ENCODE results near the gene CELSR1. TPM values are rescaled to one million over a fixed set of nuclear protein-coding genes. Genes with fewer than 3 reads are reported as not detected.

The CELSR1 gene
- total RNA-seq, 1 donor from 2014 or later = 18.8 TPM

DNA sequence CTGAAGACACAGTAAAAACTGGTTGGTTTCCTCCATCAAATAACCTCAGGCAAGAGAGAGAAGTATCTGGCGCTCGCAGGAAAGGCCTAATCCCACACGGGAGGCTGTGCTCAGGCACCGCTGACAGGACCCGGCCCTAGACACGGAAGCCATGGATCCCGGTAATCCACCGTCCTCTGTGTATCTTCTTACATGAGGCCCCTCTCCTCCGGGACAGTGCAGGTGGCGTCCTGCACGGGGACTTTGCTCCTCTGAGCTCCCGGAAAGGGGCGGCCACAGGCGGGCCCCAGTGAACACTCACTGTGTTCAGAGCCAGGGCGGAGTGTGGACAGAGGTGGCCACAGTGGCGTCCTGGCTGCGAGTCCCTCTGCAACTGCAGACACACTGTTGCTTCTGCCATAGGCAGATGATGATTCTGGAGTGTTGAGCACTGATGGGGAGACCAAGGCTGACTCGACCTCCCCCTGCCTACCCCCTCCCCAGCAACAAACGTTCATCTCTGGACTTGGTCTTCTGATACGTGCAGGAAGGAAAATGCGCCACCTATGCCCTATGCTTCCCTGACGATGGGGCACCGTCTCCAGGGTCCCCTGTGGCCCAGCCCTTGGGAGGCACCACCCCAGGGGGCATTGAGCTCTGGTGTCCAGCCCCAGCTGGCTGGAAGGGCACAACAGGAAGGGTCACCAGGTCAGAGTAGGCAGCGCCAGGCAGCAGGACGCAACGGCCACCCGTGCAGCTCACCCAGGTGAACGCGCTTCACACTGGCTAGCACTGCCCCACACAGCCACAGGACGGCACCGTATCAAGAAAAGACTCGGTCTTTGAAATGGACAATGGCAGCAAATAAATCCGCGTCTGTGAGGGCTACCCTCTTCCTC lies 106.2 kb downstream of the CELSR1 start:
- Mint-ChIP-seq H3K27me3 (ENCODE audit: low read depth) (no peaks in the 10 kb centered on the region), H3K4me3 (no peak overlapping the region), H3K36me3 (peaks cover 14% of the 10 kb centered on the region), H3K27ac (no peak overlapping the region), H3K9me3 (peaks cover 6% of the 10 kb centered on the region), H3K4me1 (no peaks in the 10 kb centered on the region)
- DNase-seq (ENCODE audit: low spot score in 2 of 2, unreplicated experiment in 2 of 2) = no peak
- TF ChIP-seq, protein P1, sequence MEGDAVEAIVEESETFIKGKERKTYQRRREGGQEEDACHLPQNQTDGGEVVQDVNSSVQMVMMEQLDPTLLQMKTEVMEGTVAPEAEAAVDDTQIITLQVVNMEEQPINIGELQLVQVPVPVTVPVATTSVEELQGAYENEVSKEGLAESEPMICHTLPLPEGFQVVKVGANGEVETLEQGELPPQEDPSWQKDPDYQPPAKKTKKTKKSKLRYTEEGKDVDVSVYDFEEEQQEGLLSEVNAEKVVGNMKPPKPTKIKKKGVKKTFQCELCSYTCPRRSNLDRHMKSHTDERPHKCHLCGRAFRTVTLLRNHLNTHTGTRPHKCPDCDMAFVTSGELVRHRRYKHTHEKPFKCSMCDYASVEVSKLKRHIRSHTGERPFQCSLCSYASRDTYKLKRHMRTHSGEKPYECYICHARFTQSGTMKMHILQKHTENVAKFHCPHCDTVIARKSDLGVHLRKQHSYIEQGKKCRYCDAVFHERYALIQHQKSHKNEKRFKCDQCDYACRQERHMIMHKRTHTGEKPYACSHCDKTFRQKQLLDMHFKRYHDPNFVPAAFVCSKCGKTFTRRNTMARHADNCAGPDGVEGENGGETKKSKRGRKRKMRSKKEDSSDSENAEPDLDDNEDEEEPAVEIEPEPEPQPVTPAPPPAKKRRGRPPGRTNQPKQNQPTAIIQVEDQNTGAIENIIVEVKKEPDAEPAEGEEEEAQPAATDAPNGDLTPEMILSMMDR (IDR thresholded peaks at IDR 0.05; ENCODE audit: unreplicated experiment) = no peak

DNA sequence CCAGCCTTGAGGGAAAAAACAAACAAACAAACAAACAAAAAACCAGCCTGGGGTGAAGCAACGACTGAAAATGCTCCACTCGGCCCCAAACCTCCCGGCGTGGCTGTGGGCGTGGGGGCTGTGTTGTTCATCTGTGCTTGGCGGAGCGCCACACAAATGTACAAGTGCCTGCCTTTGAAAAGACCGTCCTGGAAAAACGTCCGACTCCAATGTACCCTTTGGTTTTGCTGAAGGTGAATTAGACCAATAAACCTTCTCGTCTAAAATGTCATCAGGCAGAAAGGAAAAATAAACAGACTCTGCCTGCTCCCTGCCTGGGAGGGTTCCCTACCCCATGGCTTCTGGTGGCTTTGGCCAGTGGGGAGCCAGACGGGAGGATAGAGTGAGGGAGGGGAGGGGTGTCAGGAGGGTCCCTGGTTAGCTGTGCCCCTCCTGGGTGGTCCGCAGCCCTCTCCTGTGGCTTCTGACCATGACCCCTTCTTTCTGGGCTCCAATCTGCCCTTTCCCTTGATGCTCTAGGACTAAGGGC lies 108.0 kb downstream of the CELSR1 start:
- TF ChIP-seq, protein P1 (IDR thresholded peaks at IDR 0.05; ENCODE audit: unreplicated experiment) = no peak
- no peak overlapping the region for H3K4me3 Mint-ChIP-seq
- H3K27me3 Mint-ChIP-seq (ENCODE audit: low read depth) = no peaks in the 10 kb centered on the region
- H3K27ac Mint-ChIP-seq = no peak overlapping the region
- no peaks in the 10 kb centered on the region for H3K4me1 Mint-ChIP-seq
- no peak for DNase-seq (ENCODE audit: low spot score in 2 of 2, unreplicated experiment in 2 of 2)
- H3K36me3 Mint-ChIP-seq = peaks cover 20% of the 10 kb centered on the region
- peaks cover 19% of the 10 kb centered on the region for H3K9me3 Mint-ChIP-seq

DNA sequence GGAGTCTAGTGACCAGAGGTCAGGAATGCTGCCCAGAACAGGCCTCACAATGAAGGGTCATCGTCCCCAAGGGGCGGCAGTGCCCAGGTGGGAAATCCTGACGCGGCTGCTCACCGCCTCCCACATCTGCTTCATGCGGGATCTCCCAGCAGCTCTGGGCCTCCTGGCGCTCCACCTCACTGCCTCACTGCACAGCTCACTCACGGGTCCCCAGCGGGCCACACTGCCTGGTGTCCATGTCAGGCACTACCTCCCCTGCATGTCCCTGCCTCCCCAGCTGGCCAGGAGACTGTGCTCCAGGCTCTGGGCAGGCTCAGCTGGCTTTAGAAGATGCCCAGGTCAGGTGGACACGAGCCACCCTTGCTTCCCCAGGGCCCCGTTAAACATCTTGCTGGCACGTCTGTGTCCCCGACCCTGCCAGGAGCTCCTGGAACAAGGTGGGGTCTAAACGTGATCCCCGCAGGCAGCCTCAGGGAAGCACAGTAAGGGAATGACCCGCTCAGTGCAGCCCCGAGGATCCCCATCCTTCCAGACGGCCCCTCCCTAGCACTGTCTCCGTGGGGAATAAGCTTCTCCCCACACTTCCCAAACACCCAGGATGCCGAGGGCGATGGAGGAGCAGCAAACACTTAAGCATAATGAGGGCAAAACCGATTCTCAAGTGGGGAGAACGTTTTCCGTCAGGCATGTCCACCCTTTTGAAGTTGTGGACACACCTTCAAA lies 108.7 kb downstream of the CELSR1 start:
- Mint-ChIP-seq H3K4me3 (no peak overlapping the region), H3K36me3 (peaks cover 16% of the 10 kb centered on the region)

DNA sequence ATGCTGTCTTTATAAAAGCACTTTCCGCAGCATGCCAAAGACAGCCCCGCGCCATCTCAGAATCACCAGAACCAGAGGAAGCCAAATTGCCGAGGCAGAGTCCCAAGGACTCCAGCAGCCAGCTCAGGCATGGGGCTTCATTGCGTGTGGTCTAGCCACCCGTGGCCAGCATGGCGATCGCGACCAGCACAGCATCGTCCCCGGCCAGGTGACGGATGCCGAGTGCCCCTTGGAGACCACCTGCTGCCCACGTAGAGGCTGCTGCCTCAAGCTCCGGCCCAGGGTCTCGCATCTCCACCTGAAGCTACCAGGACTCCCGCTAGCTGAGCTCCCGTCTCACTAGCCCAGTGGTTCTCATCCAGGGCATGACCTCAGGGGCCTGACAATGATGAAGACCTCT lies 109.2 kb downstream of the CELSR1 start:
- H3K4me1 Mint-ChIP-seq = no peaks in the 10 kb centered on the region
- no peak for DNase-seq (ENCODE audit: low spot score in 2 of 2, unreplicated experiment in 2 of 2)
- no peaks in the 10 kb centered on the region for H3K27me3 Mint-ChIP-seq (ENCODE audit: low read depth)
- TF ChIP-seq, protein P1 (IDR thresholded peaks at IDR 0.05; ENCODE audit: unreplicated experiment) = no peak
- H3K9me3 Mint-ChIP-seq = peaks cover 19% of the 10 kb centered on the region
- peaks cover 16% of the 10 kb centered on the region for H3K36me3 Mint-ChIP-seq
- no peak overlapping the region for H3K27ac Mint-ChIP-seq
- H3K4me3 Mint-ChIP-seq = no peak overlapping the region

More for the DNA sequence above, 108.7 kb downstream of the CELSR1 start:
- Mint-ChIP-seq H3K4me1 (no peaks in the 10 kb centered on the region), H3K27ac (no peak overlapping the region), H3K27me3 (ENCODE audit: low read depth) (no peaks in the 10 kb centered on the region), H3K9me3 (peaks cover 19% of the 10 kb centered on the region)
- TF ChIP-seq, protein P1 (IDR thresholded peaks at IDR 0.05; ENCODE audit: unreplicated experiment) = no peak
- no peak for DNase-seq (ENCODE audit: low spot score in 2 of 2, unreplicated experiment in 2 of 2)

DNA sequence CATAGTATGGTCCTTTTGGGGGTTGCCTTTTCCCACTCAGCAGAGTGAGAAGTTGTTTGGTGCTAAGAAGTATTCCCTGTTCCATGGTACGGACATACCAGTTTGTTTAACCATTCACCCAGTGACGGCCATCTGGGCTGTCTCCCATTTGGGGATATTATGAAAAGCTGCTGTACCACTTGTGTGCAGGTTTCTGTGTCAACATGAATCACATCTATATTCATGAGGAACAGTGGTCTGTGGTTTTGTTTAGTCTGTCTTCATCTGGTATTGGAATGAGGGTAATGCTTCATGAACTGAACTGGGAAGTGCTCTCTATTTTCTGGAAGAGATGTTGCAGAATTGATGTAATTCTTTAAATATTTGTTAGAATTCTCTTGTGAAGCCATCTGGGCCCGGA lies 112.4 kb downstream of the CELSR1 start:
- H3K36me3 Mint-ChIP-seq = peaks cover 16% of the 10 kb centered on the region
- TF ChIP-seq, protein P1 (IDR thresholded peaks at IDR 0.05; ENCODE audit: unreplicated experiment) = no peak
- no peaks in the 10 kb centered on the region for H3K4me1 Mint-ChIP-seq
- H3K27me3 Mint-ChIP-seq (ENCODE audit: low read depth) = no peaks in the 10 kb centered on the region
- no peak overlapping the region for H3K27ac Mint-ChIP-seq
- H3K9me3 Mint-ChIP-seq = peaks cover 19% of the 10 kb centered on the region
- H3K4me3 Mint-ChIP-seq = no peak overlapping the region
- no peak for DNase-seq (ENCODE audit: low spot score in 2 of 2, unreplicated experiment in 2 of 2)
